H1 (cell line): ENCODE measurements around the gene FGD5. TPM values are rescaled to one million over a fixed set of nuclear protein-coding genes. Genes with fewer than 3 reads are reported as not detected.

Experiments used
- POLR2AphosphoS5 ChIP-seq: IDR thresholded peaks from 2 replicates; pipeline ENCODE4 v1.6.1; 2011; ENCODE audit warnings: low read depth, low read length
- SIN3A ChIP-seq, 2 experiments: IDR thresholded peaks in 1 of 2; conservative IDR thresholded peaks in 1 of 2; 2 replicates each; pipeline ENCODE4 v1.6.1; 2011 to 2012; ENCODE audit warnings: low read length in 2 of 2, improper control_type of control experiment in 1 of 2, low read depth in 1 of 2, mild to moderate bottlenecking in 1 of 2
- SIX5 ChIP-seq: IDR thresholded peaks from 2 replicates; pipeline ENCODE4 v1.6.1; 2011; ENCODE audit warnings: mild to moderate bottlenecking, low read depth, low read length
- TBP ChIP-seq: IDR thresholded peaks from 2 replicates; pipeline ENCODE4 v1.6.1; 2011; ENCODE audit warnings: low read depth, low read length, improper control_type of control experiment
- polyA plus RNA-seq, 7 experiments: library from polyadenylated mRNA; depleted of rRNA in 3 of 7; stranded (reverse) in 5 of 7; unstranded in 2 of 7; fragments of >200 nt in 5 of 7; fragments of 200-250 nt in 2 of 7; gene quantifications; 1 replicate in 5 of 7; 2 replicates in 1 of 7; 4 replicates in 1 of 7; pipeline versions ENCODE4 v1.2.1 to v1.2.3, GENCODE V29; 2011 to 2013; ENCODE audit warnings: missing spikeins in 2 of 7, mixed read lengths in 2 of 7
- total RNA-seq: library from RNA; stranded (reverse); fragmentation: NEBNext Ultra II Directional; extraction: Animal tissue kit (Norgen Biotek cat#: 25700); gene quantifications from 2 replicates; pipeline ENCODE4 v1.2.1, GENCODE V29; 2021
- TF ChIP-seq, protein P1 (sequence below), 3 experiments: IDR thresholded peaks; 1 replicate in 2 of 3; 2 replicates in 1 of 3; pipeline versions ENCODE4 v1.5.1 to v1.6.1; 2011; ENCODE audit warnings: low read length in 3 of 3, mild to moderate bottlenecking in 3 of 3, inconsistent platforms in 2 of 3, low read depth in 1 of 3, moderate library complexity in 1 of 3; ENCODE audit not compliant: insufficient read depth in 1 of 3; ENCODE audit errors: control extremely low read depth in 1 of 3
- TF ChIP-seq, protein P2 (sequence below): IDR thresholded peaks from 2 replicates; pipeline ENCODE4 v1.6.1; 2012; ENCODE audit warnings: inconsistent platforms

Gene FGD5
- total and polyA plus RNA-seq, 2 of the 8 experiments (the other 6 are each of a cell fraction or from before 2014, with no cell fraction given) = 4.7 to 14.3 TPM

GRCh38 chr3:14831916-14832450 lies 13.2 kb downstream of the FGD5 start (continued):
- TF ChIP-seq, protein P1, sequence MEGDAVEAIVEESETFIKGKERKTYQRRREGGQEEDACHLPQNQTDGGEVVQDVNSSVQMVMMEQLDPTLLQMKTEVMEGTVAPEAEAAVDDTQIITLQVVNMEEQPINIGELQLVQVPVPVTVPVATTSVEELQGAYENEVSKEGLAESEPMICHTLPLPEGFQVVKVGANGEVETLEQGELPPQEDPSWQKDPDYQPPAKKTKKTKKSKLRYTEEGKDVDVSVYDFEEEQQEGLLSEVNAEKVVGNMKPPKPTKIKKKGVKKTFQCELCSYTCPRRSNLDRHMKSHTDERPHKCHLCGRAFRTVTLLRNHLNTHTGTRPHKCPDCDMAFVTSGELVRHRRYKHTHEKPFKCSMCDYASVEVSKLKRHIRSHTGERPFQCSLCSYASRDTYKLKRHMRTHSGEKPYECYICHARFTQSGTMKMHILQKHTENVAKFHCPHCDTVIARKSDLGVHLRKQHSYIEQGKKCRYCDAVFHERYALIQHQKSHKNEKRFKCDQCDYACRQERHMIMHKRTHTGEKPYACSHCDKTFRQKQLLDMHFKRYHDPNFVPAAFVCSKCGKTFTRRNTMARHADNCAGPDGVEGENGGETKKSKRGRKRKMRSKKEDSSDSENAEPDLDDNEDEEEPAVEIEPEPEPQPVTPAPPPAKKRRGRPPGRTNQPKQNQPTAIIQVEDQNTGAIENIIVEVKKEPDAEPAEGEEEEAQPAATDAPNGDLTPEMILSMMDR (IDR thresholded peaks at IDR 0.05; ENCODE audit: control extremely low read depth in 1 of 3, insufficient read depth in 1 of 3, low read depth in 1 of 3, low read length in 3 of 3) = no peak
- no peak for TF ChIP-seq POLR2AphosphoS5
- no peak for TF ChIP-seq SIN3A (conservative IDR thresholded peaks at IDR 0.05 in 1 of 2, IDR thresholded peaks at IDR 0.05 in 1 of 2; ENCODE audit: low read depth in 1 of 2, low read length in 2 of 2)
- TF ChIP-seq, protein P2, sequence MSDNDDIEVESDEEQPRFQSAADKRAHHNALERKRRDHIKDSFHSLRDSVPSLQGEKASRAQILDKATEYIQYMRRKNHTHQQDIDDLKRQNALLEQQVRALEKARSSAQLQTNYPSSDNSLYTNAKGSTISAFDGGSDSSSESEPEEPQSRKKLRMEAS = no peak
- no peak for TF ChIP-seq SIX5
- TF ChIP-seq TBP = no peak
